OCI-LY3 (cell line): ENCODE measurements around the gene ATG14.

Experiments
- H2AFZ ChIP-seq: fragments of 200-600, 300-600 bp; shearing (Covaris generic); 2 replicates; pipeline ENCODE4 v1.6.0; 2014; ENCODE audit warnings: antibody characterized with exemption, low read depth, low read length
- H3K27ac ChIP-seq: fragments of 200-600, 300-600 bp; sonication (generic); 2 replicates; pipeline ENCODE4 v1.5.1; 2014; ENCODE audit warnings: mild to moderate bottlenecking, low read length, moderate library complexity, mixed read lengths
- H3K27me3 ChIP-seq: fragments of 200-600, 300-600 bp; sonication (generic); 2 replicates; pipeline ENCODE4 v1.6.1; 2014; ENCODE audit warnings: low read depth, low read length, mixed read lengths
- H3K36me3 ChIP-seq: fragments of 200-600, 300-600 bp; sonication (generic); replicated peaks from 2 replicates; pipeline ENCODE3; 2014; ENCODE audit warnings: low read depth, low read length, mixed read lengths
- H3K4me1 ChIP-seq: fragments of 300-600, 200-600 bp; sonication (generic); 2 replicates; pipeline ENCODE4 v1.6.1; 2014; ENCODE audit warnings: low read length, mixed read lengths
- H3K4me2 ChIP-seq: fragments of 200-600, 300-600 bp; sonication (generic); 2 replicates; pipeline ENCODE4 v1.6.1; 2014; ENCODE audit warnings: low read length, mixed read lengths
- H3K4me3 ChIP-seq: fragments of 300-600, 200-600 bp; sonication (generic); 2 replicates; pipeline ENCODE4 v1.5.1; 2014; ENCODE audit warnings: antibody characterized with exemption, mild to moderate bottlenecking, low read length, moderate library complexity
- H3K79me2 ChIP-seq: fragments of 300-600, 200-600 bp; shearing (Covaris generic); 2 replicates; pipeline ENCODE4 v1.6.1; 2014; ENCODE audit warnings: mild to moderate bottlenecking, low read length, mixed read lengths
- H3K9ac ChIP-seq: fragments of 300-600, 200-600 bp; shearing (Covaris generic); 2 replicates; pipeline ENCODE4 v1.6.0; 2014; ENCODE audit warnings: mild to moderate bottlenecking, low read length, moderate library complexity
- H3K9me3 ChIP-seq: fragments of 200-600, 300-600 bp; shearing (Covaris generic); 2 replicates; pipeline ENCODE4 v1.6.1; 2014; ENCODE audit warnings: low read length, mixed read lengths; ENCODE audit not compliant: insufficient read depth
- H4K20me1 ChIP-seq: fragments of 200-600, 300-600 bp; sonication (generic); 2 replicates; pipeline ENCODE4 v1.6.1; 2016; ENCODE audit warnings: low read length, mixed read lengths; ENCODE audit not compliant: insufficient read depth
- EZH2phosphoT487 ChIP-seq: fragments of 200-600 bp; shearing (Covaris generic); IDR thresholded peaks from 2 replicates; pipeline ENCODE4 v1.6.1; 2018; ENCODE audit warnings: antibody characterized with exemption, mixed run types, low read depth
- TF ChIP-seq, protein P1 (sequence below): fragments of 200-600, 300-600 bp; sonication (generic); IDR thresholded peaks from 2 replicates; pipeline ENCODE4 v1.5.1; 2014; ENCODE audit warnings: antibody characterized with exemption, low read length, low read depth

The ATG14 gene

GRCh38 chr14:55399852-55400251, 11.8 kb downstream of the ATG14 start:
- Histone ChIP-seq H3K9ac (no peak overlapping the region), H4K20me1 (no peaks in the 10 kb centered on the region), H3K9me3 (no peaks in the 10 kb centered on the region), H3K4me2 (no peak overlapping the region), H3K79me2 (peaks cover 12% of the 10 kb centered on the region; the same call in 1 of the 2 replicates), H3K27ac (no peak overlapping the region), H2AFZ (no peak overlapping the region), H3K4me1 (no peaks in the 10 kb centered on the region), H3K36me3 (no peaks in the 10 kb centered on the region), H3K4me3 (no peak overlapping the region), H3K27me3 (no peaks in the 10 kb centered on the region)
- no peak for TF ChIP-seq EZH2phosphoT487

- Histone ChIP-seq H3K27ac (no peak overlapping the region), H3K9ac (no peak overlapping the region), H3K4me3 (no peak overlapping the region), H3K36me3 (no peaks in the 10 kb centered on the region), H4K20me1 (no peaks in the 10 kb centered on the region), H3K4me2 (no peak overlapping the region), H3K27me3 (no peaks in the 10 kb centered on the region), H2AFZ (no peak overlapping the region), H3K4me1 (no peaks in the 10 kb centered on the region), H3K79me2 (peaks cover 12% of the 10 kb centered on the region; the same call in 1 of the 2 replicates), H3K9me3 (no peaks in the 10 kb centered on the region)
- TF ChIP-seq, protein P1, sequence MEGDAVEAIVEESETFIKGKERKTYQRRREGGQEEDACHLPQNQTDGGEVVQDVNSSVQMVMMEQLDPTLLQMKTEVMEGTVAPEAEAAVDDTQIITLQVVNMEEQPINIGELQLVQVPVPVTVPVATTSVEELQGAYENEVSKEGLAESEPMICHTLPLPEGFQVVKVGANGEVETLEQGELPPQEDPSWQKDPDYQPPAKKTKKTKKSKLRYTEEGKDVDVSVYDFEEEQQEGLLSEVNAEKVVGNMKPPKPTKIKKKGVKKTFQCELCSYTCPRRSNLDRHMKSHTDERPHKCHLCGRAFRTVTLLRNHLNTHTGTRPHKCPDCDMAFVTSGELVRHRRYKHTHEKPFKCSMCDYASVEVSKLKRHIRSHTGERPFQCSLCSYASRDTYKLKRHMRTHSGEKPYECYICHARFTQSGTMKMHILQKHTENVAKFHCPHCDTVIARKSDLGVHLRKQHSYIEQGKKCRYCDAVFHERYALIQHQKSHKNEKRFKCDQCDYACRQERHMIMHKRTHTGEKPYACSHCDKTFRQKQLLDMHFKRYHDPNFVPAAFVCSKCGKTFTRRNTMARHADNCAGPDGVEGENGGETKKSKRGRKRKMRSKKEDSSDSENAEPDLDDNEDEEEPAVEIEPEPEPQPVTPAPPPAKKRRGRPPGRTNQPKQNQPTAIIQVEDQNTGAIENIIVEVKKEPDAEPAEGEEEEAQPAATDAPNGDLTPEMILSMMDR = no peak
Observed at GRCh38 chr14:55399183-55399582, 12.4 kb downstream of the ATG14 start.

DNA sequence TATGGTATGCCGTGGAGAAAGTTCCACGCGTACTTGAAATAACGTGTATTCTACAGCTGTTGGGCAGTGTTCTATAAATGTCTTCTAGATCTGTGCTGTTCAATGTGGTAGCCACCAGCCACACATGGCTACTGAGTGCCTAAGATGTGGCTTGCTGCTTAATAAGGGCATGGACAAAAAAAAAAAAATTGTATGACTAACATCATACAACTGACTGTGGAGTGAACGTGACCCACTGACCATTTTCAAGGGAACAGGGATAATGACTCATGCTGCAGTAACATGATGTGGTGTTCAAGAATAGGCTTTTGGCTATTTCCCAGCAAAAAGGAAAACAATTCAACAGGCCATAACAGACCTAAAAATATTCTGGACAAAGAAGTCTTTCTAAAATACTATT, 13.0 kb downstream of the ATG14 start:
- H2AFZ ChIP-seq = no peak overlapping the region
- H3K9me3 ChIP-seq = no peaks in the 10 kb centered on the region
- H3K4me1 ChIP-seq = no peaks in the 10 kb centered on the region
- H3K36me3 ChIP-seq = no peaks in the 10 kb centered on the region
- H3K9ac ChIP-seq = no peak overlapping the region
- no peak overlapping the region for H3K27ac ChIP-seq
- H3K79me2 ChIP-seq = peaks cover 12% of the 10 kb centered on the region; the same call in 1 of the 2 replicates
- no peaks in the 10 kb centered on the region for H4K20me1 ChIP-seq
- TF ChIP-seq EZH2phosphoT487 = no peak
- TF ChIP-seq, protein P1 = no peak
- no peak overlapping the region for H3K4me2 ChIP-seq
- H3K27me3 ChIP-seq = no peaks in the 10 kb centered on the region
- no peak overlapping the region for H3K4me3 ChIP-seq

DNA sequence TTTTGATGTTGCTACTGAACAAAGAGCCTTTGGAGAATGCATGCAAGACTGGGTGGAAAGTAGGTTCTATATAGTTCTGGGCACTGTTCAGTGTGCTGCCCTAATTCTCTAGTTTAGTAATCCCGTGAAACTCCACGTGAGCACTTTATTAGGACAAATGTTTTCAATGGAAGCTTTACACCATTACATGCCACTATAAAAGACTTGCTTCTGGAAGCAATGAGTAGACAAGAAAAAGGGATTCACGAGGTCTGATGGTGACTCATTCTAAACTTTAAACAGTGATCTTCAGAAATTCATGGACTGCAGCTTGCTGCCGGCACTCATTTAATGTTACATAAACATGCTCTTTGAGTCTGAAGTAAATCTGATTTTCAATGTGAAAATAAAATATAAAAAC, 22.3 kb downstream of the ATG14 start:
- Histone ChIP-seq H2AFZ (no peak overlapping the region), H3K9me3 (no peaks in the 10 kb centered on the region), H3K36me3 (peaks cover 3% of the 10 kb centered on the region), H3K27ac (no peak overlapping the region), H3K4me1 (no peaks in the 10 kb centered on the region), H3K4me3 (no peak overlapping the region), H3K79me2 (no peaks in the 10 kb centered on the region), H4K20me1 (no peaks in the 10 kb centered on the region), H3K27me3 (no peaks in the 10 kb centered on the region), H3K4me2 (no peak overlapping the region), H3K9ac (no peak overlapping the region)
- no peak for TF ChIP-seq EZH2phosphoT487
- TF ChIP-seq, protein P1 = no peak

DNA sequence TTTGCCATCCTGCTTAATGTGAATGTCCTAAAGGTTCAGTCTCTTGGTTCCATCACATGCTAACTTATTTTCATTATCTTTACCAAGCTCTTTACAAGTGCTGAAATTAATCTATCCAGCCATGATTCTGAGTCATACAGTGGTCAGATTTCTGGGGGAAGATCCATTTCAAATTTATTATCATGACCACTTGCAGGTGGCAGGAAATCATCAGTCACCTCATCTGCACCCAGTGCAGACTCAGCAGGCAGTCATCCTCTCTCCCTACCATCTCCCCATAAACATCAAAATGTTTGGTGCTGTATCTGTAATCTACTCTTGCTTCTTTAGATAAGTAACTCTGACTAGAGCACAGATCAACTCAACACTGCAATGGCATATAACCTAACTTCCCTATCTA, 23.5 kb downstream of the ATG14 start:
- H3K9ac ChIP-seq = no peak overlapping the region
- no peaks in the 10 kb centered on the region for H3K4me1 ChIP-seq
- no peak overlapping the region for H3K4me3 ChIP-seq
- H3K79me2 ChIP-seq = no peaks in the 10 kb centered on the region
- H2AFZ ChIP-seq = no peak overlapping the region
- H3K9me3 ChIP-seq = no peaks in the 10 kb centered on the region
- TF ChIP-seq, protein P1 = no peak
- no peak for TF ChIP-seq EZH2phosphoT487
- no peaks in the 10 kb centered on the region for H4K20me1 ChIP-seq
- H3K36me3 ChIP-seq = peaks cover 3% of the 10 kb centered on the region
- H3K4me2 ChIP-seq = no peak overlapping the region
- H3K27ac ChIP-seq = no peak overlapping the region
- H3K27me3 ChIP-seq = no peaks in the 10 kb centered on the region
